ENCODE measurements around the gene CYP4X1.

GRCh38 chr1:47003896-47004403 lies 19.5 kb upstream of the CYP4X1 start:
- TF ChIP-seq CTCF (IDR thresholded peaks at IDR 0.05) (no peak), POLR2A (IDR thresholded peaks at IDR 0.05) (no peak), EP300 (IDR thresholded peaks at IDR 0.05) (no peak)

All from sigmoid colon (tissue), 4 donors.